OCI-LY1 (cell line): ENCODE measurements around the gene AFF1.

Experiments used
- EZH2 ChIP-seq: fragments of 200-600 bp; sonication (generic), shearing (Covaris generic); IDR thresholded peaks from 2 replicates; pipeline ENCODE4 v1.8.0; 2017; ENCODE audit warnings: borderline replicate concordance, mixed run types, mild to moderate bottlenecking, antibody characterized with exemption, low read length, moderate library complexity, mixed read lengths
- TF ChIP-seq, protein P1 (sequence below): fragments of 200-600 bp; sonication (generic), shearing (Covaris generic); IDR thresholded peaks from 2 replicates; pipeline ENCODE4 v1.5.1; 2017; ENCODE audit warnings: mild to moderate bottlenecking, antibody characterized with exemption, low read length, moderate library complexity, mixed read lengths

GRCh38 chr4:87049508-87049907 is 114.7 kb downstream of the AFF1 start:
- TF ChIP-seq, protein P1, sequence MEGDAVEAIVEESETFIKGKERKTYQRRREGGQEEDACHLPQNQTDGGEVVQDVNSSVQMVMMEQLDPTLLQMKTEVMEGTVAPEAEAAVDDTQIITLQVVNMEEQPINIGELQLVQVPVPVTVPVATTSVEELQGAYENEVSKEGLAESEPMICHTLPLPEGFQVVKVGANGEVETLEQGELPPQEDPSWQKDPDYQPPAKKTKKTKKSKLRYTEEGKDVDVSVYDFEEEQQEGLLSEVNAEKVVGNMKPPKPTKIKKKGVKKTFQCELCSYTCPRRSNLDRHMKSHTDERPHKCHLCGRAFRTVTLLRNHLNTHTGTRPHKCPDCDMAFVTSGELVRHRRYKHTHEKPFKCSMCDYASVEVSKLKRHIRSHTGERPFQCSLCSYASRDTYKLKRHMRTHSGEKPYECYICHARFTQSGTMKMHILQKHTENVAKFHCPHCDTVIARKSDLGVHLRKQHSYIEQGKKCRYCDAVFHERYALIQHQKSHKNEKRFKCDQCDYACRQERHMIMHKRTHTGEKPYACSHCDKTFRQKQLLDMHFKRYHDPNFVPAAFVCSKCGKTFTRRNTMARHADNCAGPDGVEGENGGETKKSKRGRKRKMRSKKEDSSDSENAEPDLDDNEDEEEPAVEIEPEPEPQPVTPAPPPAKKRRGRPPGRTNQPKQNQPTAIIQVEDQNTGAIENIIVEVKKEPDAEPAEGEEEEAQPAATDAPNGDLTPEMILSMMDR = no peak
- TF ChIP-seq EZH2 = no peak
